ENCODE data around the gene GADD45A. TPM values are rescaled to one million over a fixed set of nuclear protein-coding genes. Genes with fewer than 3 reads are reported as not detected.

GADD45A gene
- total RNA-seq, 1 donor from 2014 or later: 66.0 TPM

DNA sequence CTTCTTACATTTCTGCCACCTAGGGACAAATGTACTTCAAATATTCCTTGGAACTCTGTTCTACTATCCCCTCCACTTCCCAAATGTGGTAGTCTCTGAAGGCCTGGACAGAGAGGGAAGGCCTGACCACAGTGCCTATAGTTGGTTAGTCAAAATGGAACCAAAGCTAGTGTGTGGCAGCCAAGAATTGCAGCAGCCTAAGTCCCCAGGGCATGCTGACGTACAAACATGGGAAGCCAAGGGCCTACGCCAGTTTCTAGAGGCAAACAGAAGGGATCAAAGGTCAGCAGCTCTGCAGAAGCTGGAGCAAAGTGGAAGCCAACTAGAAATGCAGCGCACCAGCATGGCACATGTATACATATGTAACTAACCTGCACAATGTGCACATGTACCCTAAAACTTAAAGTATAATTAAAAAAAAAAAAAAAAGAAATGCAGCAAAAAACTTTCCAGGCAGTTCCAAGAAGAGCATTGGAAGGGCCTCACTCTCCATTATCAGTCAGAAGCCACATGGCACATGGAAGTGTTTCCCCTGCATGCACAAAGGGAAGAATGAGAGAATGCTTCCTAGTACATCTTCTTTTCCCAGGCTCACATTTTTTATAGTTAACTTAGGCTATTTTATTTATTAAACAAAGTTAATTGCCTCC is 39.4 kb upstream of the GADD45A start:
- TF ChIP-seq, protein P1, sequence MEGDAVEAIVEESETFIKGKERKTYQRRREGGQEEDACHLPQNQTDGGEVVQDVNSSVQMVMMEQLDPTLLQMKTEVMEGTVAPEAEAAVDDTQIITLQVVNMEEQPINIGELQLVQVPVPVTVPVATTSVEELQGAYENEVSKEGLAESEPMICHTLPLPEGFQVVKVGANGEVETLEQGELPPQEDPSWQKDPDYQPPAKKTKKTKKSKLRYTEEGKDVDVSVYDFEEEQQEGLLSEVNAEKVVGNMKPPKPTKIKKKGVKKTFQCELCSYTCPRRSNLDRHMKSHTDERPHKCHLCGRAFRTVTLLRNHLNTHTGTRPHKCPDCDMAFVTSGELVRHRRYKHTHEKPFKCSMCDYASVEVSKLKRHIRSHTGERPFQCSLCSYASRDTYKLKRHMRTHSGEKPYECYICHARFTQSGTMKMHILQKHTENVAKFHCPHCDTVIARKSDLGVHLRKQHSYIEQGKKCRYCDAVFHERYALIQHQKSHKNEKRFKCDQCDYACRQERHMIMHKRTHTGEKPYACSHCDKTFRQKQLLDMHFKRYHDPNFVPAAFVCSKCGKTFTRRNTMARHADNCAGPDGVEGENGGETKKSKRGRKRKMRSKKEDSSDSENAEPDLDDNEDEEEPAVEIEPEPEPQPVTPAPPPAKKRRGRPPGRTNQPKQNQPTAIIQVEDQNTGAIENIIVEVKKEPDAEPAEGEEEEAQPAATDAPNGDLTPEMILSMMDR (conservative IDR thresholded peaks at IDR 0.05): no peak
- Mint-ChIP-seq H3K27ac (no peak overlapping the region), H3K27me3 (no peaks in the 10 kb centered on the region), H3K36me3 (no peaks in the 10 kb centered on the region), H3K4me1 (ENCODE audit: unreplicated experiment) (peaks cover 9% of the 10 kb centered on the region), H3K4me3 (no peak overlapping the region), H3K9me3 (no peaks in the 10 kb centered on the region)
- DNase-seq (ENCODE audit: extremely low spot score, unreplicated experiment): no peak

DNA sequence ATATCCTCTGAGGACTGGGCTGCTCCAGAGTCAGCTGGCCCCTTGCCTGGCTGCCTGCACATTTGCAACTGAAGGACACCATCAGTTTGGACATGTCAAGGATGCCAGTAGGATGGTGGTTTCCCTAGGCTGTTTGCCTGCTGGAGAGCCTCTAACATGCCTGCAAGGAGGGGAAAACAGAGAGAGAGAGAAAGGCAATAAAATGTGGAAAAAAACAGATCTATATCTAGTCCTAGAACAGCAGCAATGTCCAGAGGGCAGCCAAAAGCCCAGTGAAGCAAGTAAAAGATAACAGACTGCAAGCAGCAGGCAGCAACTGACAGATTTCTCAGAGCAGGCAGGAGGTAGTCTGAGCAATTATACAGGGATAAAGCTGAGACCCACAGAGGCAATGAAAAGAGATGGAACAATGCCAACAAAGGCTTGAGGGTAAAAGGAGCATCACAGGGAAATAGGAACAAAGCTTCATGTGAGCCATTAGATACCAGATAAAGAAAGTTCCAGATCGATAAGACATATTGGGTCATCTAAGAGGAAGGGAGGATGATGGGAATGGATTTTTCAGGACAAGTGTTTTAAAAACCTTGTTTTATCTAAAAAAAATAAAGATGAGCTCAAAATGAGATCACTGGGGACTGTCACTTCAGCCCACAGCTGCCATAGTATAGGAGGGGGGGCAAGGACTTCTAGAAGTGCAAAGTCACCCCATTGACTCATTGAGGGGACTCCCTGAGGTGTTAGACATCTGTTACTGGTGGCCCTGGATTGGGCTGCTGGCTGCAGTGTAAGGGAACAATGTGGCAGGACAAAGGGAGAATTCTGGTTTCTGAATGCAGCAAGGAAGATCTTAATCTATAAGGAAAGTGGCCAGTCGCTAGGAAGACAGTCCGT is 38.6 kb upstream of the GADD45A start:
- Mint-ChIP-seq H3K4me3 (no peak overlapping the region), H3K36me3 (no peaks in the 10 kb centered on the region), H3K4me1 (ENCODE audit: unreplicated experiment) (peaks cover 9% of the 10 kb centered on the region), H3K9me3 (no peaks in the 10 kb centered on the region), H3K27me3 (no peaks in the 10 kb centered on the region), H3K27ac (no peak overlapping the region)
- no peak for DNase-seq (ENCODE audit: extremely low spot score, unreplicated experiment)
- TF ChIP-seq, protein P1 (conservative IDR thresholded peaks at IDR 0.05): no peak

- TF ChIP-seq, protein P1 (conservative IDR thresholded peaks at IDR 0.05): no peak
- H3K4me3 Mint-ChIP-seq: no peak overlapping the region
- DNase-seq (ENCODE audit: extremely low spot score, unreplicated experiment): no peak
- no peaks in the 10 kb centered on the region for H3K9me3 Mint-ChIP-seq
- peaks cover 9% of the 10 kb centered on the region for H3K4me1 Mint-ChIP-seq (ENCODE audit: unreplicated experiment)
- H3K36me3 Mint-ChIP-seq: no peaks in the 10 kb centered on the region
- H3K27me3 Mint-ChIP-seq: no peaks in the 10 kb centered on the region
- H3K27ac Mint-ChIP-seq: no peak overlapping the region
Observed at GRCh38 chr1:67647036-67647798, 37.8 kb upstream of the GADD45A start.

DNA sequence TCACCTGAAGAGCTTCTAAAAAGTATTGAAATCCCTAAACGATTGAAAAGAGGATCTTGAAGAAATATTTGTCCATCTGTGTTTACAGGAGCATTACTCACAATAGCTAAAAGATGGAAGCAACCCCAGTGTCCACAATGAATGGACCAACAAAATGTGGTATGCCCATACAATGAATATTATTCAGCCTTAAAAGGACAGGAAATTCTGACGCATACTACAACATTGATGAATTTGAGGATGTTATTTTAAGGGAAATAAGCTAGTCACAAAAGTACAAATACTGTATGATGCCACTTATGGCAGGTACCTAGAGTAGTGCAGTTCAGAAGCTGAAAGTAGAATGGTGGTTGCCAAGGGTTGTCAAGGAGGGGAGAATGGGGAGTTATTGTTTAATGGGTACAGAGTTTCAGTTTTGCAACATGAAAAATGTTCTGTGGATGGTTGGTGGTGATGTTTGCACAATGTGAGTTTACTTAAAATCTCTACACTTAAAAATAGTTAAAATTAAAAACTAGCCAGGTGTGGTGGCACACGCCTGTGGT is 37.1 kb upstream of the GADD45A start:
- no peaks in the 10 kb centered on the region for H3K27me3 Mint-ChIP-seq
- no peaks in the 10 kb centered on the region for H3K9me3 Mint-ChIP-seq
- H3K27ac Mint-ChIP-seq: no peak overlapping the region
- TF ChIP-seq, protein P1 (conservative IDR thresholded peaks at IDR 0.05): no peak
- no peak for DNase-seq (ENCODE audit: extremely low spot score, unreplicated experiment)
- no peaks in the 10 kb centered on the region for H3K36me3 Mint-ChIP-seq
- no peak overlapping the region for H3K4me3 Mint-ChIP-seq
- peaks cover 3% of the 10 kb centered on the region for H3K4me1 Mint-ChIP-seq (ENCODE audit: unreplicated experiment)

DNA sequence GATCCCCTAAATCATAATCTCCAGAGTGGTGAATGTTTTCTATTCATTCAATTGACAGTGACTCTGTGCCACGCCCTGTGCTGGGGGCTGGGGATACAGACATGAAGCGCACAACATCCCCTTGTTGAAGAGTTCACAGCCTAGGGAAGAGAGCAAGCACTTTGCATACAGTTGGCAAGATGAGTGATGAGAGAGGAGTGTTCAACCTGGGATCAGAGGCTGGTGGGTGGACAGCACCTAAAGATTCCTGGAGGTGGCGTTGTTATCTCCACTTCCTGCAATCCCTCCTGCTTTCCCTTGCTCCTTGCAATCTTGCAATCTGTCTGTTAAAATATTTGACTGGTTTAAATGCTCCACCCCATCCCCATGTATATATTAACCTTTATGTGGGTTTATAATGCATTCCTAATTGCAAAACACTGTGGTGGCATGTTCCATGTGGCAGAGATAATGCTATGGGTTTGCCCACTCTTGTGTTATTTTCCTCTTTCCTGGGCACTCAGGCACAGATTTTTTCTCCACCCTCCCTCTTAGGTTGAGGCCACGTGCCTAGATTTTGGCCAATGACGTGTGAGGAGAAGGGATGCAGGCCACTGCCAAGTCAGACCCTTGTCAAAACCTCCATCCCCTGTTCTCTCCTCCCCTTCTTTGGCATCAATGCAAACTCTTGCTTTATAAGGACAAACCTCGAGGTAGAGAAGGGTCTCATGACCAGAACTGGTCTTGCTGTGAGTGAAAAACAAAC is 36.2 kb upstream of the GADD45A start:
- Mint-ChIP-seq H3K9me3 (no peaks in the 10 kb centered on the region), H3K4me3 (no peak overlapping the region), H3K27ac (no peak overlapping the region), H3K27me3 (no peaks in the 10 kb centered on the region), H3K4me1 (ENCODE audit: unreplicated experiment) (no peaks in the 10 kb centered on the region), H3K36me3 (no peaks in the 10 kb centered on the region)
- DNase-seq (ENCODE audit: extremely low spot score, unreplicated experiment): no peak
- TF ChIP-seq, protein P1 (conservative IDR thresholded peaks at IDR 0.05): no peak

Measured in type B pancreatic cell (in vitro differentiated cells).